Hepatocyte (in vitro differentiated cells): ENCODE results near the gene SPDEF. TPM values are rescaled to one million over a fixed set of nuclear protein-coding genes. Genes with fewer than 3 reads are reported as not detected.

Source experiments
- DNase-seq: peaks from one replicate; pipeline ENCODE4 v3.0.0-alpha.2; 2016; ENCODE audit warnings: low spot score
- H2AFZ ChIP-seq: fragments of 200-600 bp; sonication (generic); 2 replicates; pipeline ENCODE4 v1.6.0; 2016; ENCODE audit warnings: antibody characterized with exemption, mild to moderate bottlenecking
- H3K27ac ChIP-seq: fragments of 200-600 bp; sonication (generic); 2 replicates; pipeline ENCODE4 v1.5.1; 2016; ENCODE audit warnings: mild to moderate bottlenecking
- H3K27me3 ChIP-seq: fragments of 200-600 bp; sonication (generic); 2 replicates; pipeline ENCODE4 v1.6.1; 2016
- H3K36me3 ChIP-seq: fragments of 200-600 bp; sonication (generic); replicated peaks from 2 replicates; pipeline ENCODE4 v1.5.1; 2016; ENCODE audit warnings: low read depth; ENCODE audit not compliant: insufficient read depth
- H3K4me1 ChIP-seq: fragments of 200-600 bp; sonication (generic); 2 replicates; pipeline ENCODE4 v1.5.1; 2016; ENCODE audit warnings: mild to moderate bottlenecking, moderate library complexity; ENCODE audit not compliant: insufficient read depth
- H3K4me2 ChIP-seq: fragments of 200-600 bp; sonication (generic); 2 replicates; pipeline ENCODE4 v1.6.0; 2016
- H3K4me3 ChIP-seq: fragments of 200-600 bp; sonication (generic); 2 replicates; pipeline ENCODE4 v1.5.1; 2016; ENCODE audit warnings: mild to moderate bottlenecking
- H3K79me2 ChIP-seq: fragments of 200-600 bp; sonication (generic); 2 replicates; pipeline ENCODE4 v1.6.0; 2017; ENCODE audit warnings: mild to moderate bottlenecking
- H3K9me2 ChIP-seq: fragments of 200-600 bp; sonication (generic); replicated peaks from 2 replicates; pipeline ENCODE4 v1.6.0; 2017; ENCODE audit warnings: mild to moderate bottlenecking; ENCODE audit not compliant: insufficient read depth
- H3K9me3 ChIP-seq: fragments of 200-600 bp; sonication (generic); 2 replicates; pipeline ENCODE4 v1.5.1; 2016; ENCODE audit warnings: low read depth, mild to moderate bottlenecking
- H4K20me1 ChIP-seq: fragments of 200-600 bp; sonication (generic); 2 replicates; pipeline ENCODE4 v1.6.0; 2016; ENCODE audit warnings: mild to moderate bottlenecking; ENCODE audit not compliant: insufficient read depth, poor library complexity, severe bottlenecking
- CTCF ChIP-seq: fragments of 200-600 bp; sonication (generic); IDR thresholded peaks from 2 replicates; pipeline ENCODE4 v1.5.1; 2016; ENCODE audit warnings: antibody characterized with exemption, mild to moderate bottlenecking; ENCODE audit not compliant: poor library complexity
- EZH2 ChIP-seq: fragments of 200-600 bp; sonication (generic); IDR thresholded peaks from 2 replicates; pipeline ENCODE4 v1.6.1; 2016; ENCODE audit warnings: antibody characterized with exemption, mild to moderate bottlenecking, borderline replicate concordance
- EZH2phosphoT487 ChIP-seq: fragments of 200-600 bp; sonication (generic); IDR thresholded peaks from one replicate; pipeline ENCODE4 v1.6.1; 2018; ENCODE audit warnings: antibody characterized with exemption, mild to moderate bottlenecking, low read depth, moderate library complexity; ENCODE audit not compliant: unreplicated experiment, severe bottlenecking
- WGBS: methylation state at CpG from one replicate; pipeline ENCODE4 v1.1.6; 2016; ENCODE audit warnings: low lambda C conversion rate; ENCODE audit errors: missing lambda C conversion rate; 5-methylcytosine and 5-hydroxymethylcytosine counted together
- polyA plus RNA-seq: library from polyadenylated mRNA; unstranded; fragments of >200 nt; fragmentation: Nextera tagmentation; extraction: Ambion mirVana; gene quantifications from 2 replicates; pipeline ENCODE4 v1.2.1, GENCODE V29; 2016
- total RNA-seq: library from RNA; depleted of rRNA; stranded (reverse); fragments of >200 nt; gene quantifications from 2 replicates; pipeline ENCODE4 v1.2.3, GENCODE V29; 2014

The SPDEF gene
- total and polyA plus RNA-seq, 2 experiments from 2014 or later: 0.80 to 1.5 TPM

DNA sequence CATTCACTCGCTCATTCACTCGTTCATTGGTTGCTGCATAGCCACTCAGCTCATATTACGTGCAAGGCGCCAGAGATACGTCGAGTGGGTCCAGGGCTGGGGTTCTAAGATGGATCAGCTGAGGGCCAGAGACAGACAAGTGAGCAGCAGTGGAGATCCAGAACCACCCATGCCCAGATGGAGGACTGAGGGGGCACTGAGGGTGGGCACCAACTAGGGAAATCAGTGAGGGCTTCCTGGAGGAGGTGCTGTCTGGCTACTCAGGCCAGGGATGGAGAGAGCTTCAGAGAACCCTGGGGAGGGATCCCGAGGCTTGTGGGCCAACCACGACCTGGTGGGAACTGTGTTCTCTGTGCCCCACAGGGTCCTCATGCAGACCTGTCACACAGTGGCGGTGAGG lies 364 bp upstream of the SPDEF start:
- H3K27me3 ChIP-seq: no peaks in the 10 kb centered on the region
- no peaks in the 10 kb centered on the region for H3K36me3 ChIP-seq
- H3K79me2 ChIP-seq: no peaks in the 10 kb centered on the region
- DNase-seq: no peak
- H4K20me1 ChIP-seq: no peaks in the 10 kb centered on the region
- no peaks in the 10 kb centered on the region for H3K4me1 ChIP-seq
- no peak overlapping the region for H3K27ac ChIP-seq
- TF ChIP-seq EZH2 (no peak), EZH2phosphoT487 (no peak), CTCF (no peak)
- no peaks in the 10 kb centered on the region for H3K9me3 ChIP-seq
- H2AFZ ChIP-seq: no peak overlapping the region
- WGBS: 86% methylated on average over 9 of the region's 9 CpGs
- no peak overlapping the region for H3K4me2 ChIP-seq
- no peak overlapping the region for H3K4me3 ChIP-seq
- no peaks in the 10 kb centered on the region for H3K9me2 ChIP-seq

DNA sequence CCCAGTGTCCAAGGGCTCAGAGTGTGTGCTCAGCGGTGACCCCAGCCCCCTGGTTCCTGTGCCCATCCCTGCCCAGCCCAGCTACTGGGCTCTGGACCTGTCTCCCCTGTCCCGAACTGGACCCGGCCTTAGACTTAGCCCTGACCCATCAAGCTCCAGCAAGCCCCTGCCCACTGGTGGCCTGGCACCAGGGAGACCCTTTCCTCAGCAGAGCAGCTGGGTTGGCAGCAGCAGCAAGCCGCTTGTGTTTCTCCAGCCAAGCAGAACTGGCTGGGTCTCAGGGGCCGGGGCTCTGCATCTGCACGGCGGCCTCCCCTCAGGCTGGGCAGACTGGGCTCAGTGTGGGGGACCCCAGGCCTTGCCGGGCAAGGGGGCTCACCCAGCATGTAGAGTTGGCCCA lies 801 bp downstream of the SPDEF start:
- no peaks in the 10 kb centered on the region for H3K79me2 ChIP-seq
- no peaks in the 10 kb centered on the region for H4K20me1 ChIP-seq
- DNase-seq: no peak
- H3K4me3 ChIP-seq: no peak overlapping the region
- no peaks in the 10 kb centered on the region for H3K27me3 ChIP-seq
- H2AFZ ChIP-seq: no peak overlapping the region
- no peaks in the 10 kb centered on the region for H3K9me3 ChIP-seq
- H3K4me2 ChIP-seq: no peak overlapping the region
- 91% methylated on average over 8 of the region's 8 CpGs for WGBS
- no peaks in the 10 kb centered on the region for H3K4me1 ChIP-seq
- H3K9me2 ChIP-seq: no peaks in the 10 kb centered on the region
- H3K36me3 ChIP-seq: no peaks in the 10 kb centered on the region
- no peak overlapping the region for H3K27ac ChIP-seq
- no peak for TF ChIP-seq EZH2
- no peak for TF ChIP-seq CTCF
- no peak for TF ChIP-seq EZH2phosphoT487

GRCh38 chr6:34555007-34555322 lies 1.2 kb downstream of the SPDEF start:
- no peak for DNase-seq
- TF ChIP-seq EZH2phosphoT487 (no peak), EZH2 (no peak)

DNA sequence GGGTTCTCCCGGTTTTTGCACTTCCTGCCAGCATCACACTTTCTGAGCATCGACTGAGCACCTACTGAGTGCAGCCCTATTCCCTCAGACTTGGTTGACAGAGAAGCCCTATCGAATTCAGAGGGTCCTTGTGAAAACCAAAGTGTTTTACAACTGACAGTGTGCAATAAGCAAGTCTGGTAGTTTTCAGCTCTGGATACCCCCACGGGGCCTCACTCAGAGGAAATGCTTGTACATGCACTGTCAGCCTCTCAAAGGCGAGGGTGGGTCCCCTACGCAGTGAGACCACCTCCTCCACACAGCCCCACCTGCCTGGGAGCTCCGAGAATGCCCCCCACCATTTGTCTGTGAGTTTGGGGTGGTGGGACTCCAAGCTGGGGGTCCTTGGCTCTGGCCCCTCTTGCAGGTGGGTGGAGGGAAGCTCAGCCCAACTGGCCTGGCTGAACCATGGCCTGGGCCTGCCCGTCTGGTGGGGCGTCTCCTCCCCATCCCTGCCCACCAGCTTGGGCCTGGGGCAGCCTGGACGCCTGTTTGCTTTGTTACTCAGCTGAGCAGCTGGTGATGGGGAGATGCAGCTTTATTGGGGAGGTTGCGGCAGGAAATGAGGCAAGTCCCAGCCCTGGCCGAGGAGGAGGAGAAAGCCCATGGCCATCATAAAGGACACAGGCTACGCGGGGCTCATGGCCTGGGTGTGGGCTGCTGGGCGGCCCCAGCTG lies 1.7 kb downstream of the SPDEF start:
- H2AFZ ChIP-seq: no peak overlapping the region

More at GRCh38 chr6:34555007-34555322, 1.2 kb downstream of the SPDEF start:
- no peaks in the 10 kb centered on the region for H3K9me3 ChIP-seq
- no peak overlapping the region for H3K4me3 ChIP-seq
- 96% methylated on average over 8 of the region's 11 CpGs for WGBS
- H2AFZ ChIP-seq: no peak overlapping the region
- no peak overlapping the region for H3K4me2 ChIP-seq
- H3K79me2 ChIP-seq: no peaks in the 10 kb centered on the region
- no peak overlapping the region for H3K27ac ChIP-seq
- H3K27me3 ChIP-seq: no peaks in the 10 kb centered on the region
- no peaks in the 10 kb centered on the region for H3K36me3 ChIP-seq
- no peaks in the 10 kb centered on the region for H3K9me2 ChIP-seq
- no peaks in the 10 kb centered on the region for H4K20me1 ChIP-seq
- H3K4me1 ChIP-seq: no peaks in the 10 kb centered on the region

More for the DNA sequence above, 1.7 kb downstream of the SPDEF start:
- no peak for TF ChIP-seq EZH2
- no peak for TF ChIP-seq EZH2phosphoT487
- no peak for TF ChIP-seq CTCF
- Histone ChIP-seq H3K4me3 (no peak overlapping the region), H3K9me2 (no peaks in the 10 kb centered on the region), H3K9me3 (no peaks in the 10 kb centered on the region), H4K20me1 (no peaks in the 10 kb centered on the region), H3K27me3 (no peaks in the 10 kb centered on the region), H3K27ac (no peak overlapping the region), H3K4me1 (no peaks in the 10 kb centered on the region), H3K79me2 (no peaks in the 10 kb centered on the region), H3K4me2 (no peak overlapping the region), H3K36me3 (no peaks in the 10 kb centered on the region)
- no peak for DNase-seq
- WGBS: 66% methylated on average over 15 of the region's 15 CpGs
